Colonic mucosa (tissue), 4 donors: ENCODE data around the gene TBPL1. TPM values are rescaled to one million over a fixed set of nuclear protein-coding genes. Genes with fewer than 3 reads are reported as not detected.

Source experiments
- DNase-seq: peaks from one replicate; pipeline ENCODE4 v3.0.0-alpha.2; 2020
- H3K27ac ChIP-seq: fragments of 200-600 bp; one replicate; pipeline ENCODE4 v1.8.0; 2021
- H3K27me3 ChIP-seq: fragments of 200-600 bp; one replicate; pipeline ENCODE4 v1.8.0; 2021
- H3K36me3 ChIP-seq: fragments of 200-600 bp; one replicate; pipeline ENCODE4 v1.8.0; 2021
- H3K4me1 ChIP-seq: fragments of 200-600 bp; one replicate; pipeline ENCODE4 v1.8.0; 2021; ENCODE audit warnings: mild to moderate bottlenecking
- H3K4me3 ChIP-seq: fragments of 200-600 bp; one replicate; pipeline ENCODE4 v1.8.0; 2021
- H3K9ac ChIP-seq, 2 donors: one replicate each; pipeline ENCODE4 v1.7.0; 2013; ENCODE audit warnings: control low read depth in 2 of 2, low read depth in 2 of 2, low read length in 2 of 2
- H3K9me3 ChIP-seq: fragments of 200-600 bp; one replicate; pipeline ENCODE4 v1.8.0; 2021
- CTCF ChIP-seq: fragments of 200-600 bp; IDR thresholded peaks from one replicate; pipeline ENCODE4 v1.8.0; 2022; ENCODE audit warnings: antibody characterized with exemption, mild to moderate bottlenecking
- intact Hi-C: fragments of 100-400 bp; cut with DNase I; formaldehyde crosslinking; loops from one replicate; pipeline ENCODE4 v1.14.1; 2022
- total RNA-seq, 2 donors: library from RNA; stranded (reverse); fragmentation: NEBNext Ultra II Directional in 1 of 2; extraction: Animal tissue kit (Norgen Biotek cat#: 25700) in 1 of 2; gene quantifications; one replicate each; pipeline ENCODE4 v1.2.1, GENCODE V29; 2021
- donor health status: healthy.
- donor health status: DM: no; HTN: no; CAD: no.
- donor health status: DM: no; HTN: no; CAD: no.

The TBPL1 gene
- total RNA-seq, 2 donors from 2014 or later, result 28.1 to 29.0 TPM

DNA sequence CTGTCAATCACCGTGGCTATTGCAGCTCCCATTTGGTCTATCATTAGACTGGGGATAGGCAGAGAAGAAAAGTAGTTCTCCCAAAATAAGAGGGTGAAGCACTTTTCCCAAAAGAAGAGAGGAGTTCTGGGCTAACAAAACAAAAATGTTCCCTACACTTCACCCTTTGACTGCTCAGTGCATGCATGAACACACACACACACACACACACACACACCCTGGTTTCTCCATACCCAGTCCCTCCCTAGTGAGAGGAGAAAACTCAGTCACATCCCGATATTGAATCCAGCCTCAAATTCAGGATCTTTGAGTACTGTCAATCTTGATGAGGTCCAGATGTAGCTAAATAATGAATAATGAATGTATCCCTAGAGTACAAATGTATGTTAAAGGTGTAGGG lies 4.6 kb upstream of the TBPL1 start:
- Histone ChIP-seq H3K4me1 (no peaks in the 10 kb centered on the region), H3K36me3 (no peaks in the 10 kb centered on the region), H3K27me3 (no peaks in the 10 kb centered on the region), H3K9ac (no peak overlapping the region), H3K9me3 (no peaks in the 10 kb centered on the region), H3K4me3 (no peak overlapping the region), H3K27ac (peak overlapping the region; percentile 53)
- no peak for DNase-seq
- intact Hi-C loops, result no loop called here
- TF ChIP-seq CTCF, result no peak

- intact Hi-C loops, result no loop called here
- H3K36me3 ChIP-seq, result no peaks in the 10 kb centered on the region
- H3K9ac ChIP-seq, result no peak overlapping the region
These were observed 1.8 kb upstream of the TBPL1 start for GRCh38 chr6:133951227-133951626.

GRCh38 chr6:133951881-133952814 lies 876 bp upstream of the TBPL1 start:
- Histone ChIP-seq H3K9ac (peak overlapping the region; percentile 84 to 90), H3K4me1 (peaks cover 5% of the 10 kb centered on the region), H3K9me3 (no peaks in the 10 kb centered on the region), H3K36me3 (no peaks in the 10 kb centered on the region), H3K27ac (peak overlapping the region; percentile 85), H3K27me3 (no peaks in the 10 kb centered on the region), H3K4me3 (peak overlapping the region; percentile 65)
- peak; percentile 16 for TF ChIP-seq CTCF
- intact Hi-C loops, result no loop called here
- peak; percentile 58 for DNase-seq

More at GRCh38 chr6:133951227-133951626, 1.8 kb upstream of the TBPL1 start:
- Histone ChIP-seq H3K4me1 (peaks cover 5% of the 10 kb centered on the region), H3K9me3 (no peaks in the 10 kb centered on the region), H3K27ac (peak overlapping the region; percentile 85), H3K27me3 (no peaks in the 10 kb centered on the region), H3K4me3 (no peak overlapping the region)
- DNase-seq, result no peak
- TF ChIP-seq CTCF, result no peak

- peaks cover 5% of the 10 kb centered on the region for H3K4me1 ChIP-seq
- H3K9me3 ChIP-seq, result no peaks in the 10 kb centered on the region
- peak overlapping the region; percentile 65 for H3K4me3 ChIP-seq
- peak overlapping the region; percentile 46 to 90 for H3K9ac ChIP-seq
- H3K27me3 ChIP-seq, result no peaks in the 10 kb centered on the region
- H3K36me3 ChIP-seq, result no peaks in the 10 kb centered on the region
- peak overlapping the region; percentile 85 for H3K27ac ChIP-seq
- peak; percentile 38 for DNase-seq
- intact Hi-C loops, result no loop called here
- TF ChIP-seq CTCF, result no peak
These were observed 801 bp downstream of the TBPL1 start for GRCh38 chr6:133953634-133954415.

GRCh38 chr6:133954657-133955576 lies 1.9 kb downstream of the TBPL1 start:
- no peak overlapping the region for H3K4me3 ChIP-seq
- no peak for TF ChIP-seq CTCF
- intact Hi-C loops, result no loop called here

More at GRCh38 chr6:133954657-133955576, 1.9 kb downstream of the TBPL1 start:
- Histone ChIP-seq H3K4me1 (peaks cover 5% of the 10 kb centered on the region), H3K9me3 (no peaks in the 10 kb centered on the region), H3K27ac (no peak overlapping the region), H3K27me3 (no peaks in the 10 kb centered on the region), H3K9ac (no peak overlapping the region), H3K36me3 (no peaks in the 10 kb centered on the region)
- no peak for DNase-seq
